GM19463 (cell line): Measurements from ENCODE around the gene BPTF.
"Not testable (repeated sequence)": the region's sequence is repeated elsewhere in the genome, so short reads cannot be mapped to it uniquely, and the experiment has no call there.

Experiments
- ATAC-seq: cut with Tn5 transposase; IDR thresholded peaks from one replicate; pipeline ENCODE4 v1.9.1; 2021; ENCODE audit warnings: mild to moderate bottlenecking, moderate library complexity; ENCODE audit not compliant: unreplicated experiment

The BPTF gene

DNA sequence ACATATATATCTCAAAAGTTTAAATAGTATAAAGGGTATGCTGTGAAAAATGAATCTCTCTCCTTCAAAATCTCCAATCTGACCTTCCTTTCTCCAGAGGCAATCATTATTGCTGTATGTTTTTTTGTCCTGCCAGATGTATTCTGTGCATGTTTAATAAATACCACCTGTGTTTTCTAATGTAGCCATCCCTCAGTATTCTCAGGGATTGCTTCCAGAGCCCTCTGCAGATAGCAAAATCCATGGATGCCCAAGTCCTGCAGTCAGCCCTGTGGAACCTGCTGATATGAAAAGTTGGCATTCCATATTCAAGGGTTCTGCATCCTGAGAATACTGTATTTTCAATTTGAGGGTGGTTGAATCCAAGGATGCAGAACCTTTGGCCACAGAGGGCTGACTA, 42.9 kb downstream of the BPTF start:
- no peak for ATAC-seq

DNA sequence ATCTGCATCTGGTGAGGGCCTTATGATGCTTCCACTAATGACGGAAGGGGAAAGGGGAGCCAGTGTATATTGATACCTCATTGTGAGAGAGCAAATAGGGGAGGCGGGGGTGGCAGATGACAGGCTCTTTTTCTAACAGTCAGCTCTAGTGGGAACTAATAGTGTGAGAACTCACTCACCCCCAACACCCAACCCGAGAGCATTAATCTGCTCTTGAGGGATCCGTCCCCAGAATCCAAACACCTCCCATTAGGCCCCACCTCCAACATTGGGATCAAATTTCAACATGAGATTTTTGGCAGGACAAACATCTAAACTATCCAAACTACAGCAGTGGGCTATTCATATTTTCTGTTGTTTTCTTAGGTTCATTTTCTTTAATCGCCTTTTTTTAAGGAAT, 54.4 kb downstream of the BPTF start:
- no peak for ATAC-seq

DNA sequence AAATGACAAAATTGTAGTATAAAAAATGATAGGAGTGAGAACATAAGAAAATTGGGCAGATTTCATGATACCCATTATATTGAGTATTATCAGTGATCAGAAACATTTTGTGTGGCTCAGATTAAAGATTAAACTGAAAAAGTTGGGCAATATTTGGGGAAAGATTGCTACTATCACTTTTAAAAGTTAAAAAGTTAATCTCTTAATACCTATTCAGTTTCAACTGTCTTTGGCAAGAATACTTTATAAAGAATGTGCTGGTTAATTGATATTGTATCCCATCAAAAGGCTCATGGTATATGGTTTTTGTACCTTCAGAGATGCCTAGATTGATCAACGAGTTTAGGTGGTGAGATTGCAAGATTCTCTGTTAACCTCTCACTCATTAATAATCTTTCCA, 55.8 kb downstream of the BPTF start:
- no peak for ATAC-seq

DNA sequence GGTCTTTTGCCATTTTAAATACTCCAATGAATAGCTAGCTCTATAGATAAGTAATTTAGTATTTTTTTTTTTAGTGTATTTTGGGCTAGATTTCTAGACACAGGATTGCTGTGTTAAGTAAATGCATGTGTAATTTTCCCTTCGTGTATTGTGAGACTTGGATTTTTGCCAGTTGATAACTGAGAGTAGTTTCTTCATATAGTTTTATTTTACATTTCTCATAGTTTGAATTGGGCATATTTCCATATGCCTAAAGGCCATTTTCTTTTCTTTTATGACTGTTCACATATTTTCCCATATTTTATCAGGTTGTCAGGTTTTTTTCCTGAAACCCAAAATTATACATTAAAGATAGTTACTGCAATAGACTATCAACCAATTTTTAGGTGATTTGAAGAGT, 59.4 kb downstream of the BPTF start:
- no peak for ATAC-seq

DNA sequence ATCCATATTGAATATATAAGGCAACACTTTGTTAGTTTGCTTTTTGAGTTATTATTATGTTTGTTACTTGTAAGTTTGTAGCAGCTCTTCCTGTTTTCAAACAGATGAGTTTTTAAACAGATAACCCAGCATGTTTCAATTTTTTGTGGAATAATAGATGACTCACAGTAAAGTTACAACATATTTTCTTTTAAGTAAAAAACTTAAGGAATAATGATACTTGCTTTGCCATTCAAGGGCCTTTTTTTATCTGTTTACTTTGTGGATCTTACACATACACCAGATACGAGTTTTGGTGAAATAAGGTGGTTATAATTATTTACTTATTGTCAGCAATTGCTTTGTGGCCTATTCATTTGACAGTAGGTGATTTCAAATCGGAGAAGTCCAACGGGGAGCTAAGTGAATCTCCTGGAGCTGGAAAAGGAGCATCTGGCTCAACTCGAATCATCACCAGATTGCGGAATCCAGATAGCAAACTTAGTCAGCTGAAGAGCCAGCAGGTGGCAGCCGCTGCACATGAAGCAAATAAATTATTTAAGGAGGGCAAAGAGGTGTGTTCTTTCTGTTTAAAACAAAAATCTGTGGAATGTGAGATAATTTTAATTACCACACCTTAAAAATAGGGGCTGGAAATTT, 66.3 kb downstream of the BPTF start:
- ATAC-seq, result no peak

DNA sequence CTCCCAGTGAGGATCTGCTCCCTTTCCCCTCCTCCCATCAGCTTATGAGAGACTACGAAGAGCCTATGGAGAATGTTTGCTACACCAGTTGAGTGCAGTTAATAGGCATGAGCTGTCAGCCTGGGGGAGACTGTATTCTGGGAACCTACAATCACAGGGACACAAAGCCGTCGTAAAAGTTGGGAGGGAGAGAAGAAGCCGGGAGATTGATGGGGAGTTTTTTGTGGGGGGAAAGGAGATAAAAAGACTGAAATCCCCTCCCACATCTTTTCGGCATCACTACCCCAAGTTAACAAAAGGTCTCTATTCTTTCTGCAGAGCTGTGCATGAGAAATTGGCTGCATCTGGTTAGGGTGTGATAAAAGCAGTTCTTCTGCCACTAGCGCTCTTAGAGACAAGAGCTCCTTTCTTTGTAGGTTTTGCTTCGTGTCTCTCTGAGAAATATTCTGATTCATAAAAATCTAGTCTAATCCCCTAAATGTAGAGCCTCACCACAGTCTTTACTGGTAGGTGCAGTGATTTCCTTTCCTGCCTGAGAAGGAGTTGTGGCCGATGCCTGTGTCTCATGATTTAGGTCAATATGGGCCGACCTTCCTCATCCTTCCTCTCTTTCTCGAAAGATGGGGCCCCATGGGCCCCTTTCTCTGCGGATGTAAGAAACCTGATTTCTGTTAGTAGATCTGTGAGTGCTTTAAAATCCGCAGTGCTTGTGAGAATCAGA, 77.4 kb downstream of the BPTF start:
- ATAC-seq, result no peak

DNA sequence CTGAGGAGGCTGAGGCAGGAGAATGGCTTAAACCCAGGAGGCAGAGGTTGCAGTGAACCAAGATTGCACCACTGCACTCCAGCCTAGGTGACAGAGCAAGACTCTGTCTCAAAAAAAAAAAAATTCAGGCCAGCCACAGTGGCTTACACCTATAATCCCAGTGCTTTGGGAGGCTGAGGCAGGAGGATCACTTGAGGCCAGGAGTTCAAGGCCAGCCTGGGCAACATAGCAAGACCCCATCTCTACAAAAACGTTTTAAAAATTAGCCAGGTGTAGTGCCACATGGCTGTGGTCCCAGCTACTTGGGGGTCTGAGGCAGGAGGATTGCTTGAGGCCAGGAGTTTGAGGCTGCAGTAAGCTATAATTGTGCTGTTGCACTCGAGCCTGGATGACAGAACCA, 80.0 kb downstream of the BPTF start:
- not testable (repeated sequence) for ATAC-seq

DNA sequence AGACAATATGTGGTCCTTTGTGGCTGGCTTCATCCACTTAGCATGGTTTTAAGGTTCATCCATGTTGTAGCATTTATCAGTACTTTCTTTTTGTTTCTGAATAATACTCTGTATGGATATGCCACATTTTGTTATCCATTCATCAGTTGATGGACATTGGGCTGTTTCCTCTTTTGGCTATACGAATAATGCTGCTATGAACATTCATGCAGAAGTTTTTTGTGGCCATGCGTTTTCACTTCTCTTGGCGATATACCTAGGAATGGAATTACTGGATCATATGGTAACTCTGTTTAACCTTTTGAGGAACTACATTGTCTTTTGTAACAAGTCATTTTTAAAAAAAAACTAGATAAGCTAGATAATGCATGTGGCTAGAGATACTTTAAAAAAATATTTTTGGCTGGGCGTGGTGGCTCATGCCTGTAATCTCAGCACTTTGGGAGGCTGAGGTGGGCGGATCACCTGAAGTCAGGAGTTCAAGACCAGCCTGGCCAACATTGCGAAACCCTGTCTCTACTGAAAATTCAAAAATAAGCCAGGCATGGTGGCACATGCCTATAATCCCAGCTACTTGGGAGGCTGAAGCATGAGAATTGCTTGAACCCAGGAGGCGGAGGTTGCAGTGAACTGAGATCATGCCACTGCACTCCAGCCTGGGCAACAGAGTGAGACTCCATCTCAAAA, 85.0 kb downstream of the BPTF start:
- ATAC-seq, result not testable (repeated sequence)

DNA sequence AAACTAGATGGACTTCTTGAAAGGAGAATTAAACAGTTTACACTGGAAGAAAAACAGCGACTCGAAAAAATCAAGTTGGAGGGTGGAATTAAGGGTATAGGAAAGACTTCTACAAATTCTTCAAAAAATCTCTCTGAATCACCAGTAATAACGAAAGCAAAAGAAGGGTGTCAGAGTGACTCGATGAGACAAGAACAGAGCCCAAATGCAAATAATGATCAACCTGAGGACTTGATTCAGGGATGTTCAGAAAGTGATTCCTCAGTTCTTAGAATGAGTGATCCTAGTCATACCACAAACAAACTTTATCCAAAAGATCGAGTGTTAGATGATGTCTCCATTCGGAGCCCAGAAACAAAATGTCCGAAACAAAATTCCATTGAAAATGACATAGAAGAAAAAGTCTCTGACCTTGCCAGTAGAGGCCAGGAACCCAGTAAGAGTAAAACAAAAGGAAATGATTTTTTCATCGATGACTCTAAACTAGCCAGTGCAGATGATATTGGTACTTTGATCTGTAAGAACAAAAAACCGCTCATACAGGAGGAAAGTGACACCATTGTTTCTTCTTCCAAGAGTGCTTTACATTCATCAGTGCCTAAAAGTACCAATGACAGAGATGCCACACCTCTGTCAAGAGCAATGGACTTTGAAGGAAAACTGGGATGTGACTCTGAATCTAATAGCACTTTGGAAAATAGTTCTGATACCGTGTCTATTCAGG, 85.9 kb downstream of the BPTF start:
- ATAC-seq, result no peak

DNA sequence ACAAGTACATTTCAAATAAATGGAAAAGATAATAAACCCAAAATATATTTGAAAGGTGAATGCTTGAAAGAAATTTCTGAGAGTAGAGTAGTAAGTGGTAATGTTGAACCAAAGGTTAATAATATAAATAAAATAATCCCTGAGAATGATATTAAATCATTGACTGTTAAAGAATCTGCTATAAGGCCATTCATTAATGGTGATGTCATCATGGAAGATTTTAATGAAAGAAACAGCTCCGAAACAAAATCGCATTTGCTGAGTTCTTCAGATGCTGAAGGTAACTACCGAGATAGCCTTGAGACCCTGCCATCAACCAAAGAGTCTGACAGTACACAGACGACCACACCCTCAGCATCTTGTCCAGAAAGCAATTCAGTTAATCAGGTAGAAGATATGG, 86.8 kb downstream of the BPTF start:
- ATAC-seq, result no peak

DNA sequence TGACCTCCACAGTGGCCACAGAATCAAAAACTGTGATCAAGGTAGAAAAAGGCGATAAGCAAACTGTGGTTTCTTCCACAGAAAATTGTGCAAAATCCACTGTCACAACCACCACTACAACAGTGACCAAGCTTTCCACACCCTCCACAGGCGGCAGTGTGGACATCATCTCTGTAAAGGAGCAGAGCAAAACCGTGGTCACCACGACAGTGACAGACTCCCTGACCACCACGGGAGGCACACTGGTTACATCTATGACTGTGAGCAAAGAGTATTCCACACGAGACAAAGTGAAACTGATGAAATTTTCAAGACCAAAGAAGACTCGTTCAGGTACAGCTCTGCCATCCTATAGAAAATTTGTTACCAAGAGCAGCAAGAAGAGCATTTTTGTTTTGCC, 87.4 kb downstream of the BPTF start:
- no peak for ATAC-seq

DNA sequence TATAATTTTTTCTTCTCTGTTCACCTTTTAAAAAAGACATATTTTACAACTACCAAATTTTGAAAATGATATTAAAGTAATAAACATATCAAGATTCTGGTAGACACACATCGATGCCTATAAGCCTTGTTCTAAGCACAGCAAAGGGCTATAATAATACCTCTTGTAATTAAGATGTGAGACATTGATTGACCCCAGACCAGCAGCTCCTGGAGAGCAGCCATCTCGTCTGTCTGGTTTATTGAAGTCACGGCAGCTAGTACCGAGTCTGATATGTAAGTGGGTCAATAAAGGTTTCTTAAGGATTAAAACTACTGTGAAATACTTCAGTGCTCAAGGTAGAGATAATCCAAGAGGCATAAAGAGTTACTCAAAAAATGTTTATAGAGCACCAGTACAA, 94.9 kb downstream of the BPTF start:
- no peak for ATAC-seq

DNA sequence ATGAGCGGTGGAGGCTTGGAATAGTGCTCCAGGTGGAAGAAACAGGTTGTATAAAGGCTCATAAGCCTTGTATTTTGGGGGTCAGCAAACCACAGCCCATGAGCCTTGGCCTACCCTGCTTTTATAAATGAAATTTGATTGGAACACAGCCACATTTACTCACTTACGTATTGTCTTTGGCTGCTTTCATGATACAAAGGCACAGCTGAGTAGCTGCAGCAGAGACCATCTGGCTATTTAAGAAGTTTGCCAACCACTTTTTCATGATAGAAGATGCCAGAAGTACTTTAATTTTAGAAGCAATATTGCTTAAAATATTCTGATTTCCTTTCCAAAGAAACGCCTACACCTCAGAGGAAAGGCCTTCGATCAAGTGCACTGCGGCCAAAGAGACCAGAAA, 97.2 kb downstream of the BPTF start:
- no peak for ATAC-seq

DNA sequence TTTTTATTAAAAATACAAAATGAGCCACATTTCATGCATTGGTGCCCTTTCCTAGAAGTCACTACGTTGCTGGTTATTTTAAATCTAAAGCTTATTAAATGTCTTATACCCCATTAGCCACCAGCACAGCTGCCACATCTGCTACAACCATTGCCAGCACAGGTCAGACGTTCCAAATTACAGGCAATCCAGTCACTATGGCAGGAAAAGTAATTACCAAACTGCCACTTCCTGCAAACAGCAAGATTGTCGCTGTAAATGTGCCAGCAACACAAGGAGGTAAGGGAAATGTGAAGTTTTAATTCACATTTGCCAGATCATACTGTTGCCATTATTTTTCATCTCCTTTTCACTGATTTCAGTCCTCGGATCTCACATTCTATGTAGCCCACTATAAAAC, 103.5 kb downstream of the BPTF start:
- not testable (repeated sequence) for ATAC-seq

DNA sequence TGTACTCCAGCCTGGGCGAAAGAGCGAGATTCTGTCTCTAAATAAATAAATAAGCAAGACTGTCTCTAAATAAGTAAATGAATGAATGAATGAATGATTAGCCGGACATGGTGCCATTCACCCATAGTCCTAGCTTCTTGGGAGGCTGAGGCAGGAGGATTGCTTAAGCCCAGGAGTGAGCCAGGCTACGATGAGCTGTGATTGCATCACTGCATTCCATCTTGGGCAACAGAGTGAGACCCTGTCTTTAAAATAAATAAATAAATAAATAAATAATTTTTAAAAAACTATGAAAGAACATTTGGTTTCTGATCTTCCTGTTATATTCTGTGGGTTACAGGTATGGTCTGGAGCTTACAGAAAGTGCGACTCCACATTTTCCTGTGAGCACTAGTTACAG, 105.9 kb downstream of the BPTF start:
- ATAC-seq, result no peak

DNA sequence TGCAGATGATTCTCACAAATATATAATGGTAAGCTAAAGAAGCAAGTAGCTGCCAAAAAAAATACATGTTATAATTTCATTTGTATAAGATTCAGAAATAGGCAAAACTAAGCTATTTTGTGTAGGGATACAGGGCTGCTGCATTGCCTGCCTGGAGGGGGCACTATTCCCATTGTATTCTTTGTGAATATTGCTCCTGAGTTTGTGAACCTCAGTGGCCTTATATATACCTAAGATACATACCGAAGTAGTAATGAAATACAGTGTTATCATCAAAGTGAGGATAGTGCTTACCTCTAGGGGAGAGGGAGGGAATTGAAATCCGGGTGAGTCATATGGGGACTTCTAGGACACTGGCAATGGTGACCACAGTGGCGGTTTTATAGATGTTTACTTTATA, 117.5 kb downstream of the BPTF start:
- no peak for ATAC-seq

DNA sequence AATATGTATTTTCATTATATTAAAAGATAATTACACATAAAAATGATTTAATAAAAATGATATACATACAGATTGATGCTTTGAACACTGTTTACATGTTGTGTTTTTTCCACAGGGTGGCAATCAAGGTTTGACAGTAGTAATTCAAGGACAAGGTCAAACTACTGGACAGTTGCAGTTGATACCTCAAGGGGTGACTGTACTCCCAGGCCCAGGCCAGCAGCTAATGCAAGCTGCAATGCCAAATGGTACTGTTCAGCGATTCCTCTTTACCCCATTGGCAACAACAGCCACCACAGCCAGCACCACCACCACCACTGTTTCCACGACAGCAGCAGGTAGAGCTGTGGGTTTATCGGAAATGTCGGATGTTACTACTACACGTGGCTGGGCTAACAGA, 118.7 kb downstream of the BPTF start:
- no peak for ATAC-seq

DNA sequence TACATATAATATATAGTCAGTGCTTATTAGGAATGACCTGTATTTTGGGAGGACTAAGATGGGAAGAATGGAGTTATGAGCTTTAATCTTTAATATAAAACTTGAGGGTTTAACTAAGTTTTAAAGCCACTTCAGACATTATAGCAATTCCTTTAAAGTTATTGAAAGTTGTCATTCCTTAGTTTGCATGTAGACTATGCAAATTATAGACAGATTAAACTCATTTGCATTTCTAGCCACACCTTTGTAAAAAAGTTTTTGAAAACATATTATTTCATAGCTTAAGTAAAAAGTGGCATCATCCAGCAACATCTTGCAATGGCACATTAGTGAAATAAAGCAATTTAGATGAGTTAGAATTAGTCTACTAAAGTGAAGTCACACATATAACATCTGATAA, 121.2 kb downstream of the BPTF start:
- ATAC-seq, result no peak

DNA sequence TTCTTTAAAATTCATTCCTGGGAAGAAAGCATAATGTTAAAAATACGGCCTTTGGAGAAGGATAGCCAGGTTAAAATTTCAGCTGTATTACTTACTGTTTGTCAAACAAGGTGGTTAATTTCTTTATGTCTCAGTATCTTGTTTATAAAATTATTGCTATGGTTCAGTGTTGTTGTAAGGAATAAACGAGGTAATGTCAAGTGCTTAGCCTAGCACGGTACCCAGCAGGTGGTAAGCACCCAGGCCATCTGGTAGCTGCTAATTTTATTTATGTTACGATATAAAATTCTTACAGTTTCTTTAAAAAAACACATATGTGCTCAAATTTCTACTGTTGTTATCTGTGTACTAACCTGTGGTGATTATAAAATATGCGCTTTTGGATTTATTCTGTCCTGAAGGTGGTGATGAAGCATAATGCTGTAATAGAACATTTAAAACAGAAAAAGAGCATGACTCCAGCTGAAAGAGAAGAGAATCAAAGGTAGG, 122.1 kb downstream of the BPTF start:
- no peak for ATAC-seq

DNA sequence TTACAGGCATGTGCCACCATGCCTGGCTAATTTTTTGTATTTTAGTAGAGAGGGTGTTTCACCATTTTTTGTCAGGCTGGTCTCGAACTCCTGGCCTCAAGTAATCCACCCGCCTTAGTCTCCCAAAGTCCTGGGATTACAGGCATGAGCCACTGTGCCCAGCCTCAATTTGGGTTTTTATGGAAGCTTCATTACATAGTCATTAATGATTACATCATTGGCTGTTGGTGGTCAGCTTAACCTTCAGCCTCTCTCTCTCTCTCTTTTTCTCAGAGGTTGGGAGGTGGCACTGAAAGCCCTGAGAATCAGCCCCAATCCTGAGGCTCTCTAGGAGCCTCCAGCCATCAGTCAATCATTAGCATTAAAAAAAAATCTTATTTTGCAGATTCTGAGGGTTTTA, 125.6 kb downstream of the BPTF start:
- ATAC-seq, result no peak

DNA sequence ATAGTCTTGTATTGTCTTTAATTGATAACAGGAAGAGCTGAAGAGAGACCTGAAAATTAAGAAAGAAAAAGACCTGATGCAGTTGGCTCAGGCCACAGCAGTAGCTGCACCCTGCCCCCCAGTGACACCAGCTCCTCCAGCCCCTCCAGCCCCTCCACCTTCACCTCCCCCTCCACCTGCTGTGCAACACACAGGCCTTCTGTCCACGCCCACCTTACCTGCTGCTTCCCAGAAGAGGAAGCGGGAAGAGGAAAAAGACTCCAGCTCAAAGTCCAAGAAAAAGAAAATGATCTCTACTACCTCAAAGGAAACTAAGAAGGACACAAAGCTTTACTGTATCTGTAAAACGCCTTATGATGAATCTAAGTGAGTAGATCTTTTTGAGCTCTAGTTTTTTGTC, 134.2 kb downstream of the BPTF start:
- no peak for ATAC-seq

DNA sequence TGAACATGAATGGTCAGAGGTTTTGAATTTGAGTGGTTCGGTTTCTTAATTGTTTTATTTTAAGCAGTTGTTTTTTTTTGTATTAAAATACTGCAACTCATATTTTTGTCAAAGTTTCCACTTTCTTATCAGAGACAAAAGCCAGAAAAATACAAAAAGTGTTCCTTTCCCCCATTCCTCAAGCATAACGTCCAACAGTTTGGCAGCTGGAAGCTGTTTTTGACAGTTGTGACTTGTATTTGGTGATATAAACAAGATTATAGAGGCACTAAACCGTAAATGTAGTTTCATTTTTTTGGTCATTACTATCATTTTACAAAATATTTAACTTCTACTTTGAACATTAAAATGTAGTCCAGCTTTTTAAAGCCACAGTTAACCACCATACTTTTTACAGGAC, 135.0 kb downstream of the BPTF start:
- ATAC-seq, result not testable (repeated sequence)
